OCI-LY7 (cell line): Measurements from ENCODE around the gene SLC18A3. TPM values are rescaled to one million over a fixed set of nuclear protein-coding genes. Genes with fewer than 3 reads are reported as not detected.

Source experiments
- BruUV-seq: library from RNA; stranded (reverse); fragments of 400-500 nt; replicated peaks from 2 replicates; lab custom pipeline; 2021; lab: Mats Ljungman, UMichigan
- CTCF ChIA-PET: fragments of 300-600 bp; sonication (Branson Sonifier 250); formaldehyde crosslinking; loops from one replicate; lab custom pipeline; 2022; ENCODE audit warnings: antibody characterized with exemption; ENCODE audit not compliant: unreplicated experiment; lab: Charles Lee
- POLR2A ChIA-PET: fragments of 300-600 bp; sonication (Branson Sonifier 250); formaldehyde crosslinking; loops from one replicate; lab custom pipeline; 2022; ENCODE audit warnings: antibody characterized with exemption; lab: Charles Lee
- DNase-seq: peaks from one replicate; pipeline ENCODE4 v3.0.0-alpha.2; 2015; ENCODE audit warnings: low spot score
- H2AFZ ChIP-seq: fragments of 200-600 bp; sonication (generic), shearing (Covaris generic); 2 replicates; pipeline ENCODE4 v1.6.1; 2014; ENCODE audit warnings: mild to moderate bottlenecking, antibody characterized with exemption, low read length, moderate library complexity
- H3K27ac ChIP-seq: fragments of 200-600 bp; sonication (generic); 2 replicates; pipeline ENCODE4 v1.5.1; 2014; ENCODE audit warnings: mixed run types, low read depth, mild to moderate bottlenecking, moderate library complexity, low read length, inconsistent platforms; ENCODE audit not compliant: poor library complexity, severe bottlenecking
- H3K36me3 ChIP-seq: fragments of 200-600 bp; sonication (generic); 2 replicates; pipeline ENCODE4 v1.6.1; 2014; ENCODE audit warnings: mild to moderate bottlenecking, antibody characterized with exemption, low read length, moderate library complexity, mixed read lengths; ENCODE audit not compliant: insufficient read depth
- H3K4me1 ChIP-seq: fragments of 200-600 bp; sonication (generic); 2 replicates; pipeline ENCODE4 v1.5.1; 2014; ENCODE audit warnings: mild to moderate bottlenecking, low read length; ENCODE audit not compliant: insufficient read depth, poor library complexity, severe bottlenecking
- H3K4me2 ChIP-seq: fragments of 200-600 bp; sonication (generic); 2 replicates; pipeline ENCODE4 v1.6.1; 2014; ENCODE audit warnings: mild to moderate bottlenecking, low read length
- H3K4me3 ChIP-seq: fragments of 200-600 bp; sonication (generic); 2 replicates; pipeline ENCODE4 v1.5.1; 2014; ENCODE audit warnings: mild to moderate bottlenecking, low read depth, low read length; ENCODE audit not compliant: poor library complexity, severe bottlenecking
- H3K79me2 ChIP-seq: fragments of 200-600 bp; sonication (generic); 2 replicates; pipeline ENCODE4 v1.6.1; 2016; ENCODE audit warnings: low read depth, mild to moderate bottlenecking, low read length, moderate library complexity, mixed read lengths; ENCODE audit not compliant: insufficient read depth
- H3K9me2 ChIP-seq: fragments of 200-600 bp; sonication (generic); 2 replicates; pipeline ENCODE4 v1.6.1; 2016; ENCODE audit warnings: mild to moderate bottlenecking, low read length, mixed read lengths; ENCODE audit not compliant: insufficient read depth
- H3K9me3 ChIP-seq: fragments of 200-600 bp; sonication (generic); 2 replicates; pipeline ENCODE4 v1.6.1; 2014; ENCODE audit warnings: mild to moderate bottlenecking, mixed run types, low read length, mixed read lengths
- H4K20me1 ChIP-seq: fragments of 200-600 bp; sonication (generic); 2 replicates; pipeline ENCODE4 v1.6.1; 2014; ENCODE audit warnings: mild to moderate bottlenecking, antibody characterized with exemption, low read length, moderate library complexity, mixed read lengths; ENCODE audit not compliant: insufficient read depth
- EZH2phosphoT487 ChIP-seq: fragments of 200-600 bp; sonication (generic); IDR thresholded peaks from 2 replicates; pipeline ENCODE4 v1.6.1; 2018; ENCODE audit warnings: low read depth, borderline replicate concordance, mild to moderate bottlenecking, mixed run types, antibody characterized with exemption, low read length, moderate library complexity, mixed read lengths
- intact Hi-C: fragments of 100-400 bp; cut with micrococcal nuclease; formaldehyde crosslinking; loops from one replicate; pipeline ENCODE4 v1.10.0; 2022; ENCODE audit not compliant: unreplicated experiment
- total RNA-seq, 2 experiments: library from RNA; depleted of rRNA in 1 of 2; stranded (reverse); fragments of >200 nt in 1 of 2; shearing (Covaris generic) in 1 of 2; gene quantifications; 2 replicates each; pipeline ENCODE4 v1.2.3, GENCODE V29; 2014 to 2022
- TF ChIP-seq, protein P1 (sequence below): fragments of 200-600 bp; sonication (generic); conservative IDR thresholded peaks from 2 replicates; pipeline ENCODE4 v1.5.1; 2014; ENCODE audit warnings: mild to moderate bottlenecking, antibody characterized with exemption, low read length, moderate library complexity, mixed read lengths

The SLC18A3 gene
- total RNA-seq, 2 experiments from 2014 or later = not detected

- Histone ChIP-seq H3K9me2 (no peaks in the 10 kb centered on the region), H3K4me3 (no peak overlapping the region), H4K20me1 (no peaks in the 10 kb centered on the region), H2AFZ (no peak overlapping the region), H3K9me3 (no peaks in the 10 kb centered on the region), H3K4me1 (no peaks in the 10 kb centered on the region), H3K27ac (no peak overlapping the region), H3K79me2 (no peaks in the 10 kb centered on the region), H3K4me2 (no peak overlapping the region), H3K36me3 (no peaks in the 10 kb centered on the region)
- CTCF ChIA-PET = no interaction called here
- POLR2A ChIA-PET = no interaction called here
- TF ChIP-seq, protein P1, sequence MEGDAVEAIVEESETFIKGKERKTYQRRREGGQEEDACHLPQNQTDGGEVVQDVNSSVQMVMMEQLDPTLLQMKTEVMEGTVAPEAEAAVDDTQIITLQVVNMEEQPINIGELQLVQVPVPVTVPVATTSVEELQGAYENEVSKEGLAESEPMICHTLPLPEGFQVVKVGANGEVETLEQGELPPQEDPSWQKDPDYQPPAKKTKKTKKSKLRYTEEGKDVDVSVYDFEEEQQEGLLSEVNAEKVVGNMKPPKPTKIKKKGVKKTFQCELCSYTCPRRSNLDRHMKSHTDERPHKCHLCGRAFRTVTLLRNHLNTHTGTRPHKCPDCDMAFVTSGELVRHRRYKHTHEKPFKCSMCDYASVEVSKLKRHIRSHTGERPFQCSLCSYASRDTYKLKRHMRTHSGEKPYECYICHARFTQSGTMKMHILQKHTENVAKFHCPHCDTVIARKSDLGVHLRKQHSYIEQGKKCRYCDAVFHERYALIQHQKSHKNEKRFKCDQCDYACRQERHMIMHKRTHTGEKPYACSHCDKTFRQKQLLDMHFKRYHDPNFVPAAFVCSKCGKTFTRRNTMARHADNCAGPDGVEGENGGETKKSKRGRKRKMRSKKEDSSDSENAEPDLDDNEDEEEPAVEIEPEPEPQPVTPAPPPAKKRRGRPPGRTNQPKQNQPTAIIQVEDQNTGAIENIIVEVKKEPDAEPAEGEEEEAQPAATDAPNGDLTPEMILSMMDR = no peak
- no peak for TF ChIP-seq EZH2phosphoT487
- no peak for DNase-seq
- intact Hi-C loops = loop anchor here (2.0 kb wide), 1 partner anchor 629 kb away; no protein-coding TSS in a partner anchor
- BruUV-seq = no TSS peak
Observed at GRCh38 chr10:49595713-49596492, 14.2 kb upstream of the SLC18A3 start.

- Histone ChIP-seq H3K4me3 (no peak overlapping the region), H4K20me1 (no peaks in the 10 kb centered on the region), H3K27ac (no peak overlapping the region), H3K36me3 (no peaks in the 10 kb centered on the region), H3K4me1 (no peaks in the 10 kb centered on the region), H3K9me2 (no peaks in the 10 kb centered on the region), H3K79me2 (no peaks in the 10 kb centered on the region), H3K4me2 (no peak overlapping the region), H2AFZ (no peak overlapping the region), H3K9me3 (no peaks in the 10 kb centered on the region)
- ChIA-PET CTCF (no interaction called here), POLR2A (no interaction called here)
- no peak for TF ChIP-seq EZH2phosphoT487
- TF ChIP-seq, protein P1 = no peak
- no TSS peak for BruUV-seq
- no peak for DNase-seq
- intact Hi-C loops = no loop called here
Observed at GRCh38 chr10:49596493-49596809, 13.7 kb upstream of the SLC18A3 start.

GRCh38 chr10:49596836-49597235 is 13.3 kb upstream of the SLC18A3 start:
- Histone ChIP-seq H3K79me2 (no peaks in the 10 kb centered on the region), H4K20me1 (no peaks in the 10 kb centered on the region), H3K4me3 (no peak overlapping the region), H2AFZ (no peak overlapping the region), H3K36me3 (no peaks in the 10 kb centered on the region), H3K4me1 (no peaks in the 10 kb centered on the region), H3K4me2 (no peak overlapping the region), H3K9me2 (no peaks in the 10 kb centered on the region), H3K27ac (no peak overlapping the region), H3K9me3 (no peaks in the 10 kb centered on the region)
- POLR2A ChIA-PET = no interaction called here
- no peak for DNase-seq
- intact Hi-C loops = no loop called here
- CTCF ChIA-PET = no interaction called here
- BruUV-seq = no TSS peak
- TF ChIP-seq, protein P1 = no peak
- TF ChIP-seq EZH2phosphoT487 = no peak
